ENCODE results near the gene UAP1L1. TPM values are rescaled to one million over a fixed set of nuclear protein-coding genes. Genes with fewer than 3 reads are reported as not detected.

The UAP1L1 gene
- total RNA-seq, 1 donor from 2014 or later: 0.31 TPM

DNA sequence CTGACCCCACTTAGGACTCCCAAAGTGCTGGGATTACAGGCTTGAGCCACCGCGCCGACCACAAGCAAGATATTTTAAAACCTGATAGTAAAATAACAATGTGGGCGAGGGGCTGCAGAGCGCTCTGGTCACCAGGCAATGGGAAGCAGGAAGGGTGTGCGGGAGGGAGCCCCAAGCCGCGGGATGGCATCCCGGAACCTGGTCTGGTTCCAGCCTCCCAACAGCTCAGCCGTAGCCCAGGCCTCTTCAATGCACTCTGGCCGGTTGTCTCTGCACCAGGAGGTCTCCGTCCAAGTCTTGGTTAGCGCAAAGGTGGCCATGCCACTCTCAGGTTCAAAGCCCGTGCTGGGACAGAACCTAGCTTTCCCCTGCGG is 694 bp upstream of the UAP1L1 start:
- DNase-seq: no peak

DNA sequence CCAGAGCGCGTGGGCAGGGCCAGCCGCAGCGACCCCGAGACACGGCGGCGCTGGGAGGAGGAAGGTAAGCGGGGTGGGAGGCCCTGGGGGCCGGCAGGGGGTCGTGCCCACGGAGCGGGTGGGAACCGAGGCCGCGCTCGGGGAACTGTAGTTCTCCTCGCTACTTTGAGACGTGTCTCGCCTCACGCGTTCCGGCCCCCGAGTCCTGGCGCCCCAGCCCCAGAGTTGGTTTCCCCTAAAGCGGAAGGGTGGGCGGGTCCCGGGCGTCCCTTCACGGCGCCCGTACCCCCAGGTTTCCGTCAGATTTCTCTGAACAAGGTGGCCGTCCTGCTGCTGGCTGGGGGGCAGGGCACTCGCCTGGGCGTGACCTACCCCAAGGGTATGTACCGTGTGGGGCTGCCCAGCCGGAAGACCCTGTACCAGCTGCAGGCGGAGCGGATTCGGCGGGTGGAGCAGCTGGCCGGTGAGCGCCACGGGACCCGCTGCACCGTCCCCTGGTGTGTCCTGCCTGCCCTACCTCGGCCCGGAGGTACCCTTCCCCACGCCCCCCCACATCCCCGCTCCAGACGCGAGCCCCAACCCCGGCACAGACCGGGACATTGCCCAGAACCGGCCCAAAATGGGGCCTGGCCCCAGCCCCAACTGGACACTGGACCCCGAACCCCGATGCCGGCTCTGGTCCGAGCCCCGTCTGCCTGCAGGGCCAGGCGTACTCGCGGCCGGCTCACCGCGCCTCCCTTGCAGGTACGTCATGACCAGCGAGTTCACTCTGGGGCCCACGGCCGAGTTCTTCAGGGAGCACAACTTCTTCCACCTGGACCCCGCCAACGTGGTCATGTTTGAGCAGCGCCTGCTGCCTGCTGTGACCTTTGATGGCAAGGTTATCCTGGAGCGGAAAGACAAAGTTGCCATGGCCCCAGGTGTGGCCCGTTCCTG is 709 bp downstream of the UAP1L1 start:
- no peak for DNase-seq

DNA sequence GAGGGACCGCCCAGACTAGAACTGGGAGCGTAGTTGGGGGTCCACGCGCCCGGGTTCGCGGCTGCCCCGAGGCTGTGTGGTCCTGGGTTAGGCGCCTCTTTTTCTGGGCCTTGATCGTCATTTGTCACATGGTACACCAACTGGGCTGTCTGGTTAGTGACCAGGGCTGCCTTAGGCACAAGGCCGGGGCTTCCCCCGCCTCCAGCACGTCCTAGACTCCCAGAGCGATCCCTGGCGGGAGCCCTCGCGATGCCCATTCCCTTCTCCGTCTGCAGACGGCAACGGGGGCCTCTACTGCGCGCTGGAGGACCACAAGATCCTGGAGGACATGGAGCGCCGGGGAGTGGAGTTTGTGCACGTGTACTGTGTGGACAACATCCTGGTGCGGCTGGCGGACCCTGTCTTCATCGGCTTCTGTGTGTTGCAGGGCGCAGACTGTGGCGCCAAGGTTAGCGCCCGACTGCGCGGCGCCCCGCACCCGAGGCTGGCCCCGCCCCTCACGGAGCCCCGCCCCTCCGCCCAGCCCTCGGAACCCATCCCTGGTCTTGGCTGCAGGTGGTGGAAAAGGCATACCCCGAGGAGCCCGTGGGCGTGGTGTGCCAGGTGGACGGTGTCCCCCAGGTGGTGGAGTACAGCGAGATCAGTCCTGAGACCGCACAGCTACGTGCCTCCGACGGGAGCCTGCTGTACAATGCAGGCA is 1.5 kb downstream of the UAP1L1 start:
- no peak for DNase-seq

DNA sequence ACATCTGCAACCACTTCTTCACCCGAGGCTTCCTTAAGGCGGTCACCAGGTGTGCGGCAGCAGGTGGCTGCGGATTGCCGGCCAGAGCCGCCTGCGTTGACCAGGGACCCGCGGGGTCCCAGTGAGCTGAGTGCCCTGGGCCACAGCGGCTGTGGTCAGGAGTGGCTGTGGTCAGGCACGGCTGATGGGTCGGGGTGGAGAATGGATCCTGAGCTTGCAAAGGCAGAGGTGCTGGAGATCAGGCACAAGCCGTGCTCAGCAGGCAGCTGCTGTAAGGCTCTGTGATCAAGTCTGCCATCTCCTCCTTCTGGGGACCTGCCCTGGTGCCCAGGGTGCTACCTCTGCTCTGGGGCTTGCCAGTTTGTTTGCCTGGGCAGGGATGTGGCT is 2.1 kb downstream of the UAP1L1 start:
- no peak for DNase-seq

DNA sequence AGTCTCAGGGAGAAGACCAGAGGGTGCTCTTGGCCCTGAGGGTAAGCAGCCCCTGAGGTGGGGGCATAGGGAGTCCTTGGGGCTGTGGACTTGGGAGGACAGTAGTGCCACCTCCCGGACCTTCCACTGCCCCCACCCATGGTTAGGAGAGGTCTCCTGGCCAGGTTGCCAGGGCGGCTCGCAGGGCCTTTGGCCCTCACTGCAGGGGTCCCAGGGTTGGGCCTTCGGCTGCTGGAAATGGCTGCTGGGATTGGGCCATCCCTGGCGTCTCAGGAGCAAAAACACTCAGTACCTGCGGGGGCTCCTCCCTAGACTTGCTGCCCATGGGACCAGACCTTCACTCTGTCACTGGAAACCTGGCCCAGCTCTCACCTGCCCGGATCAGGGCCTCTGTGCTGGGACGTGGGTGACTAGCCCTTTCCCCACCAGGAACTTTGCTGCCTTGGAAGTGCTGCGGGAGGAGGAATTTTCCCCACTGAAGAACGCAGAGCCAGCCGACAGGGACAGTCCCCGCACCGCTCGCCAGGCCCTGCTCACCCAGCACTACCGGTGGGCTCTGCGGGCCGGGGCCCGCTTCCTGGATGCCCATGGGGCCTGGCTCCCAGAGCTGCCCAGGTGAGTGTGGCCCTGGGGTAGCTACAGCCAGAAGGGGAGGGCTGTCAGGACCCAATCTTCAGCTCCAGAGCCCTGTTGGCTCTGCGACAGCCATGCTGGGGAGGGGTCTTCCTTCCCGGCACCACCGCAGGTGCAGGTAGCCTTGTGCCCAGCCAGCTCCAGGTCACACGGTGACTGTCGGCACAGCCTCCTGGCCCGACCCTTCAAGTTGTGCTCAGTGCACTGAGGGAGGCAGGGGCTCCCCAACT is 3.2 kb downstream of the UAP1L1 start:
- no peak for DNase-seq

DNA sequence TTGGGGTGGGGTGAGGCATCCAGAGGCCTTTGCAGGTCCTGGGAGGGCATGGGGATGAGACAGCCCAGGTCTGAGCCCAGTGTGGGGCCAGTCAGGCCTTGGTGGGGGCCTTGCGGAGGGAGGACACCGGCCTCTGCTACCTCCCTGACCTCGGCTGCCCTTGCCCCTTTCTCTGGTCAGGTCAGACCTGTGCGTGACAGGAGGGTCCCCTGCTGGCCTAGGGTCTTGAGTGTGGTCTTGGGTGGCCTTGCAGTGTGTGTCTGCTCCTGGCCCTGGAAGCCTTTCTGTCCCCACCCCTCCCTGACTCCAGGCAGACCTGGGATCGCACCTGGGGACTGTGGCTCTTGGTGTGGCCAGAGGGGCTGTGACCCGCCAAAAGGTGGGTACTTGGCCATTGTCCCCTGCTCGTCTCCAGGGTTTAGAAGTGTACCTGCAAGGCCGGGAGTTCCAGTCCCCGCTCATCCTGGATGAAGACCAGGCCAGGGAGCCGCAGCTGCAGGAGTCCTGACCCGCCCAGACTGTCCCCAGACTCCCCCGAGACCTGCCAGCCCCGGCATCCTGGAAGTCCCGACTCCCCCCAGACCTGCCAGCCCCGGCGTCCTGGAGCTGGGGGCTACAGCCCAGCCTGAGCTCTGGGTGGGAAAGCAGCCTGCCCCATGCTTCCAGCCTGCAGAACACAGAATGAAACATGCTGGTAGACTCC is 5.1 kb downstream of the UAP1L1 start:
- DNase-seq: no peak

DNA sequence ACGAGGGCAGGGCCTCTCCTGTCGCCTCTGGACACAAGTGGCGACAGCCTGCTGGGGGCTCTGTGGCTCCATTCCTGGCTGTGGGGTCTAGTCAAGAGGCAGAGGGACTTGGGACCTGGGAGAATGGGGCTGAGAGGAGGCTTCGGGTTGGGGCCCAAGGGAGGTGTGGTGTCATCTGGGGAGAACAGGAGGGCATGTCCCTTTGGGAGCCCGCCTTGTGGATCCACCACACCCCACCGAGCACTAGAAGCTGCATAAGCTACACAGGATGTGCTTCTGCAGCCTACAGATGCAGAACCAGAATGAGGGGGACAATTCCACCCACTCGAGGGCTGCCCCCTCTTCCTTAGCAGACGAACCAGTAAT is 5.6 kb downstream of the UAP1L1 start:
- DNase-seq: no peak

DNA sequence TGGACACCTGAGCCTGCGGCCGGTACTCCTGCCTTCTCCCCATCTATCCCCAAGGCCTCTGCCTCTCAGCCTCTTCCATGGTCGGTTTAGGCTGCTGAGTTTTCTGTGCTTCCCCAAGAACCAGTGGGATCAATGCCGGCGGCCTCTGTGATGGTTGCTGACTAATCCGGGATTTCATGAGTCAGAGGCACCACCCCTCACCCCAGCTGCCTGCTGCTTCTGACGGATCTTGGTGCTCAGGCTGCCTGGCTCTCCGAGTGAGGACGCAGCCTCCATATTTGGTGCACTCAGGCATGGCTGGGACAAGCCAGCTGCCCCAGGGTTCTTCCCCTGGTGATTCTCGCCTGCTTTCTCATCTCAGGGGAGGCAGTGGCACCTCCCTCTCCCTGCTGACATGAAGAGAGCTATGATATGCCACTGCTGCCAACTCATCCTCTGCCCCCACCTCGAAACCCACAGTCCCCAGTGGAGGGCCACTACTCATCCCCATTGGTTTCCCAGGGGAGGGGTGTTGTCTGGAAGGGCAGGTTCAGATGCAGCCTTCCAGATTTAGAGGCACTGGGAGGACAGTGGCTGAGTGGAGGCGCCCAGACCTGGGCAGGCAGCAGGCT is 6.2 kb downstream of the UAP1L1 start:
- DNase-seq: peak; percentile 80

DNA sequence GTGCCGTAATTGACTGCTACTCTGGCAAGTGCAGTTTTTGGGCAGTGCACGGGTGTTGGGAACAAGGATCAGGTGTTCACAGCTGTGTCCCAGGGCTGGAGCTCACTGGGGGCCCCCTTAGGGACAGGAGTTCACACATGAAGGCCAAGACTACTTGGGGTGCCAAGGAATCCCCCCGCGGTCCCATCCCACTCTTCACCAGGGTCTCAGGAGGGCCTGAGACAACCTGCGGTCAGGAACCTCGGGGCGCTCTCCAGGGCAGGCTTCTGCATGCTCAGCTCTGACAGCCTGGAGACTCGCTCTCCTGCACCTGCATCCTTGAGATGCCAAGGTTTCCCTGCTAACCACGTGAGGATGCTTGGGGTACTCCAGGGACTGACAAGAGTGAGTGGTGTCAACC is 7.2 kb downstream of the UAP1L1 start:
- no peak for DNase-seq

DNA sequence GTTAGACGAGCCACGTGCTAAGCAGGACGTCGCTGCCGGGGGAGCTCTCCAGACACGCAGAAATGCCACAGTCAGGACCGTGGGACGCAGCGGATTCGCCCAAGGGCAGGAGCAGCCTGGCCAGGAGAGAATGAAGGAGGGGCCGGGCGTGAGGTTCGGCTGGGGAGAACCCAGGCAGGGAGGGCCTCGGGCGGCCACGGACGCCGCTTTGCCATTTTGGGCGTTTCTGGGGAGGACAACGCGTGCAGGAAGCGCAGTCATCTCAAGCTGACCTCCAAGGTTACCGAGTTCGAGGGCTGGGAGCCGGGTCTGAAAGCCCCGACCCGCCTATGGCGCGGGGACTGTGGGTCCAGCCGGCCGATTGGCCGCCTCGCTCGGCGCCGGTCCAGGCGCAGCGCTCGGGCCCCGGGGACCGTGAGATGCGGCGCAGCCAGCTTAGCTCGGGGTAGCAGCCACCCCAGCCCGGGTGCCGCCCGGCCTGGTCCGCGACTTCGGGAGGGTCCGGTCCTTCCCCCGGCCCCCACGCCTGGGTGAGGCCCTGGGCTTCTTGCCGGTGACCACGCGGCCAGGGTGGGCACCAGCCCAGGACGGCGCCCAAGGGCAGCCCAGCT is 8.7 kb downstream of the UAP1L1 start:
- no peak for DNase-seq

DNA sequence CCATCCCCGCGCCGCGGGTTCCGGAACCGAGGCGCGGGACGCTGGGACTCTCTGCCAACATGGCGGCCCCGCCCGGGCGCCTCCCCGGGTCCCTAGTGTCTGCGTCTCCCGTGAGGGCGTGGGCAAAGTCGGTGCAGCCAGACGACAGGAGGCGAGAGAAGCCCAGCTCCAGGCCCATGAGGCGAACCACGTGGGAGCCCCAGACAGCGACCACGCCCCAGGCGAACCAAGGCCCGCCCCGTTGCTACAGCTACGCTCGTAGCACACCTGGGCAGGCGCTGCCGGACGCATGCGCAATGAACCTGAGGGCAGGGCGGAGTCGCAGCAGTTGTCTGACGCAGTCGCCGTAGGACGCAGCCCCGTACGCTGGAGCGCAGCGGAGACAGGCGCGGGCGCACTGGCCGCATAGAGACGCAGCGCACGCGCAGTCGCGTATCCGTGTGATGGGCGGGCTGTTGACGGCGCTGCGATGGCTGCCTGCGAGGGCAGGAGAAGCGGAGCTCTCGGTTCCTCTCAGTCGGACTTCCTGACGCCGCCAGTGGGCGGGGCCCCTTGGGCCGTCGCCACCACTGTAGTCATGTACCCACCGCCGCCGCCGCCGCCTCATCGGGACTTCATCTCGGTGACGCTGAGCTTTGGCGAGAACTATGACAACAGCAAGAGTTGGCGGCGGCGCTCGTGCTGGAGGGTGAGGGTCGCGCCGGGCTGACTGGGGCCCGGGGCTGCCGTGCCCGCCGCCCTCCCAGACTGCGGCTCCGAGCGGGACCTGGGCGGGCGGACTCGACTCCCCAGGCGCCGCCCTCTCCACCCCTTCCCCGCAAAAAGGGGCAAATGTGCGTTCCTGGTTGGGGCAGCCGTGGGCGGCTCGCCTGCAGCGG is 9.5 kb downstream of the UAP1L1 start, which contains the start of gene MAN1B1:
Gene MAN1B1 (plus strand): TSS at position 455 of the 878 bp plus-strand sequence. CDS start 15 bp downstream, at position 470.
- DNase-seq: peak; percentile 97

DNA sequence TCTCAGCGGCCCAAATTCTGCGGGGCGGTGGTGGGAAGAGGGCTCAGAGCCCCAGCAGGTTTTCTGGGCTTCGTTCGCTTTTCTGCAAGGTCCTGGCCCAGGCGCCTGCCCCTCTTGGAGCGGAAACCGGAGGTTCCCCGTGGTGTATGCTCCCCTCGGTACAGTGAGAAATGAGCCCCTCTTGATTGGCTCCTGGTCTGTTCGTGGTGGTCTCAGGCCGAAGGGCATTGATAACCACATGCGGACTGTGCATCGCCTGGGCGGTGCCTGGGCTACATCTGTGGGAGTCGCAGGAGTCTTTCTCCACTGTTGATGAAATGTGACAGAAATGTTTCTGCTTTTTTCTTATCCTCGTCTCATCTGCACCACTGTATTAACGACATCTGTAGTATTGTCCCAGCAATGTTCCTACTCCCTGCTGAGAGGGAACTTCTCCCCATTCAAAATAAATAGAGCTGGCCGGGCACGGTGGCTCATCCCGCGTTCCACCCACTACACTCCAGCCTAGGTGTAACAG is 10.2 kb downstream of the UAP1L1 start:
- no peak for DNase-seq

DNA sequence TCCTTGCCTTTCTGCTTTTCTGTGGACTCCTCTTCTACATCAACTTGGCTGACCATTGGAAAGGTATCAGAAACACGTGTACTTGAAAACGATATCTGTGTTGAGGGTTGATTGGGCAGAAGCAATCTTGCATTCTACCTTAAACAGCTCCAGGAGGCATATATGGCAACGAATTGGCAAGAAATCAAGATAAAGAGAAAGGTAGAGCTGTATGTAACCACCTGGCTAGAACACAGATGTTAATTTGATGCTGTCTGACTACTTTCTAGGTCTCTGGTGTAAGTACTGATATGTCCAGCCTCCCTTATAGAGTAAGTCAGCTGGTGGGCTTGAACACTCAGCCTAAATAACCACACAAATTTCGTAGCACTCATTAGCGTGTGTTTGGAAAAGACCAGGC is 10.8 kb downstream of the UAP1L1 start:
- no peak for DNase-seq

DNA sequence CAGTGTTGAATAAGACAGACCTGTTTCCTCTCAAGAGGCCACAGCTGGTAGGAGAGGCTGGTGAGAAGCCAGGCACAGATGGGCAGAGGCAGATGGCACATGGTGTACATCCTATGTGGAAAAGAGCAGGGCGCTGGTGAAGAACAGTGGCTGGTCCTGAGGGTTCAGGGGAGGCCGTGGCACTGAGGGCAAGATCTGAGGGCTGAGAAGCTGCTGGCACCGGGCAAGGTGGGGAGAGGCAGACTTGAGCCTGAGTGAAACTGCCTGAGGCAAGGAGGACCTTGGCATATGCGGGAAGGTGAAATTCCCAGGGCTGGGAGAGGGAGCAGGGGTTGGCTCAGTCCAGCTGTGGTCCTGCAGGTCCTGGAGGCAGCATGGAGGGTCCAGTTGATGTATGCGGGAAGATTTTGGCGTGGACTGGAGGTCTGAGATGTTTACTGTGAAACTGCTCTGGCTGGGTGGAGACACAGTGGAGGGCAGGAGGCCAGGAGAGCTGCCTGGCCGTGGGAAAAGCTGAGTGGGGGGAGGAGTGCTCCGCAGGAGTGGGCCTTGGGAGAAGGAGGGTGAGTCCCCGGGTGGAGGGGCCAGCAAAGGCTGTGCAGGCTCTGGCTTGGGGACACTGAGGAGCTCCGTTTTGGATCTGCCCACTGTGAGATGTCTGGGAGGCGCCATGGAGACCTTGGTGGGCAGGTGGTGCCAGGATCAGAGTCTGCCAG is 12.1 kb downstream of the UAP1L1 start:
- no peak for DNase-seq

DNA sequence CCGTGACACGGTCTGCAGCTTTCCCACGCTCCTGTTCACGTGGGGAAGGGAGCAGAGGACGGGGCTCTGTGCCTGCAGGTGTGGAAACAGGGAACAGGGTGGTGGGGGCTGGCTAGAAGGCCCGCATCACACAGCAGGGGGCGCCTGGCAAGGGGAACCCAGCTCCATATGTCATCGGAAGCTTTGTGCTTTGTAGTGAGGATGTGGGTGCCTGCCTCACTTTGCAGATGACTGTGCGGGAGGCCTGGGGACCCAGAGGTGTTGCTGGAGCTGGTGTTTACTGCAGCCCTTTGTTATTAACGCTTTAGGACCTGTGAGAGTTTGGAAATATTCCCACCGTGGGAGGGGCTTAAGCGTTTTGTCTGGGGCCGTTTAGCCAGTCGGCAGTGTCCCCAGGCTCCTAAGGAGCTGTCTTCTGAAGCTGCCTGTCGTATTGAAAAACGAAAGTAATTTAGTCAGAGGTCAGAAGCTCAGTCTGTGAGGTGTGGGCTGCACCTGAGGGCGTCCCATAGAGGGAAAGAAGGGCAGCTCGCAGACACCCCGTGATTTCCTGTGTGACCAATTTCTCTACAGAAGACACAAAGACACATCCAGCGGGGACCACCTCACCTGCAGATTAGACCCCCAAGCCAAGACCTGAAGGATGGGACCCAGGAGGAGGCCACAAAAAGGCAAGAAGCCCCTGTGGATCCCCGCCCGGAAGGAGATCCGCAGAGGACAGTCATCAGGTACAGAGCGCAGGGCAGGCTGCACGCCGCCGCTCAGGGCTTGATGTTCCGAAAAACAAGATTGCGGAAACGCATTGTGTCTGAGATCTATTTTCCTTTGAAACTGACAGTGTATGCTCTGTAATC is 18.6 kb downstream of the UAP1L1 start:
- no peak for DNase-seq

DNA sequence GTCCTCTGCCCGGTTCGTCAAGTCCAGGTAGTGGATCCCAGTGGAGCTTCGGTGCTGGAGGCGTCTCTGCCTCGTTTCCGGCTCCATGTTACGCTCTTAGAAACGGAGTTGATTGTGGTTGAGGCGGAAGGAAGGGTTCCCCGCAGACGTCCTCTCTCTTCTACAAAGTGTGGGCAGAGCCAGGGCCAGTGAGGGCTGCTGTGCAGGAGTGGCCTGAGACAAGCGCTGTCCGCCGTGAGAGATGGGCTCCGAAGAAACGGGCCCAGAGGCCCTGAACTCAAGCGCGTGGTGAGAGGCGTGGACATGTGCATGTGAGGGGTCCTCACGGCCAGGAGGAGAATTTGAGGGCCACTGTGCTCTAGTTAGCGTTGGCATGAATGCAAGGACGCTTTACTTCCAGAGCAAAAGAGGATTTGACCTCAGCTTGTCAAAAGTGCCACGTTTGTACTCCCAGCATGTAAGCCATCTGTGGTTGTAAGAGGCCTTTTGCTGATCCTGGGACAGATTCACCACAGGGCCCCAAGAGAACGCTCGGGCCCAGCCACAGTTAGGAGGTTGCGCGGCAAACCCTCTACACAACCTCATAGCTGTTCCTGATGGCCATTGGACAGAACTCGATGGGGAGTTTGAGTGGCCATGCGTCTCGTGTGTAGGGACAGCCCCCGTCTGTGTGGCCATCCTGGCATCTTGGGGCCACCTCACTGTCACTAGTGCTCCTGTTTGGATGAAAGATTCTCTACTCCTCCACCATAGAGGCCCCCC is 19.6 kb downstream of the UAP1L1 start:
- no peak for DNase-seq

DNA sequence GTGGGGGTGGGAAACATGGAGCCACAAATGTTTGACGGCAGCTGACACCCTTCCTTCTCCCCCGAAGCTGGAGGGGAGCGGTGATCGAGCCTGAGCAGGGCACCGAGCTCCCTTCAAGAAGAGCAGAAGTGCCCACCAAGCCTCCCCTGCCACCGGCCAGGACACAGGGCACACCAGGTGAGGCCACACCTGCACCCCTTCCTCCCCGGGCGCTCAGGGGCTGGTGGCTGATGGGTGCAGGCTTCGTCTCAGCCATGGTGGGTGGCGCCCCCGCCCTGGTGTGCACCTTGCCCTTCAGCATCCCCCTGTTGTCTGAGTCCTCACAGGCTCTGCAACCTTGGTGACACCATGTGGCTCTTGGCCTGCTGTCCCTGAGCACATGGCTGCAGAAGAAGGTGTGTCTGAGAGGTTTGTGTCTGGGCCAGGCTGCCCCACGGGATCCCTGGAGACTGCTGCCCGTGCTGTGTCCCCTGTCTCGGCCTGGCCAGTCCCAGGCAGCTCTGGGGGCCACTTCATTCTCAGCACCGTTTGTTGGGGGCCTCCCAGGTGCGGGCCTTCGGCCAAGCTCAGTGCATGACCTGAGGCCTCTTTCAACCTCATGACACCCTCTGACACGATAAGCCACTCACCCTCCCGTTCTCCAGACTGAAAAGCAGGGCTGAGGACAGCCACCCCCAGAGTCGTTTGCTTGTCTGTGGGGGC is 20.6 kb downstream of the UAP1L1 start:
- DNase-seq: no peak

Data from occipital lobe (tissue), 2 donors.